ENCODE data around the gene SLC2A13.

The SLC2A13 gene

GRCh38 chr12:40015345-40015744 lies 90.5 kb downstream of the SLC2A13 start:
- Histone ChIP-seq H2BK120ac (ENCODE audit: insufficient read depth, low read length, poor library complexity) (no peak overlapping the region), H3K4me3 (ENCODE audit: low read depth, low read length) (no peak overlapping the region), H3K79me1 (ENCODE audit: low read length) (no peaks in the 10 kb centered on the region), H3K18ac (ENCODE audit: low read length) (no peak overlapping the region), H4K91ac (ENCODE audit: low read depth, low read length) (no peak overlapping the region), H2AK5ac (ENCODE audit: low read length) (no peak overlapping the region), H2BK12ac (ENCODE audit: low read length) (no peak overlapping the region), H4K12ac (ENCODE audit: low read depth, low read length) (no peak overlapping the region), H3K14ac (ENCODE audit: low read length) (no peak overlapping the region), H3K4me2 (ENCODE audit: low read length) (no peak overlapping the region), H3K23ac (ENCODE audit: low read length) (no peak overlapping the region), H3K9ac (ENCODE audit: low read length) (no peak overlapping the region), H3K79me2 (ENCODE audit: control insufficient read depth, insufficient read depth, low read length, poor library complexity) (no peaks in the 10 kb centered on the region), H3K4ac (ENCODE audit: low read depth, low read length) (no peak overlapping the region), H3K4me1 (ENCODE audit: control insufficient read depth in 1 of 2, insufficient read depth in 2 of 2, low read length in 2 of 2) (peaks cover 0 to 1% of the 10 kb centered on the region in 2 experiments), H2AFZ (ENCODE audit: insufficient read depth, low read length, poor library complexity) (no peak overlapping the region), H3K27me3 (ENCODE audit: insufficient read depth, low read length) (no peaks in the 10 kb centered on the region), H3K36me3 (ENCODE audit: control insufficient read depth in 1 of 2, insufficient read depth in 2 of 2, low read length in 2 of 2) (no peaks in the 10 kb centered on the region), H3K9me3 (ENCODE audit: insufficient read depth, low read depth, low read length) (no peaks in the 10 kb centered on the region), H4K8ac (ENCODE audit: low read depth, low read length) (no peak overlapping the region), H3K27ac (ENCODE audit: low read depth, low read length) (no peak overlapping the region), H2BK5ac (ENCODE audit: low read depth, low read length, poor library complexity) (no peak overlapping the region)
- DNase-seq = no peak
- no CpG with 5 or more reads among the region's 2 CpGs for WGBS (ENCODE audit: extremely low coverage, insufficient coverage, insufficient read length)

- Histone ChIP-seq H4K91ac (ENCODE audit: low read depth, low read length) (no peak overlapping the region), H3K4ac (ENCODE audit: low read depth, low read length) (no peak overlapping the region), H3K79me1 (ENCODE audit: low read length) (no peaks in the 10 kb centered on the region), H3K4me3 (ENCODE audit: low read depth, low read length) (no peak overlapping the region), H2AFZ (ENCODE audit: insufficient read depth, low read length, poor library complexity) (no peak overlapping the region), H4K12ac (ENCODE audit: low read depth, low read length) (no peak overlapping the region), H3K9me3 (ENCODE audit: insufficient read depth, low read depth, low read length) (no peaks in the 10 kb centered on the region), H3K79me2 (ENCODE audit: control insufficient read depth, insufficient read depth, low read length, poor library complexity) (no peaks in the 10 kb centered on the region), H3K23ac (ENCODE audit: low read length) (no peak overlapping the region), H3K4me2 (ENCODE audit: low read length) (no peak overlapping the region), H3K36me3 (ENCODE audit: control insufficient read depth in 1 of 2, insufficient read depth in 2 of 2, low read length in 2 of 2) (no peaks in the 10 kb centered on the region), H4K8ac (ENCODE audit: low read depth, low read length) (no peak overlapping the region), H2BK12ac (ENCODE audit: low read length) (no peak overlapping the region), H3K27me3 (ENCODE audit: insufficient read depth, low read length) (no peaks in the 10 kb centered on the region), H2AK5ac (ENCODE audit: low read length) (no peak overlapping the region), H3K18ac (ENCODE audit: low read length) (no peak overlapping the region), H3K14ac (ENCODE audit: low read length) (no peak overlapping the region), H2BK120ac (ENCODE audit: insufficient read depth, low read length, poor library complexity) (no peak overlapping the region), H3K9ac (ENCODE audit: low read length) (no peak overlapping the region), H3K27ac (ENCODE audit: low read depth, low read length) (no peak overlapping the region), H2BK5ac (ENCODE audit: low read depth, low read length, poor library complexity) (no peak overlapping the region), H3K4me1 (ENCODE audit: control insufficient read depth in 1 of 2, insufficient read depth in 2 of 2, low read length in 2 of 2) (peaks cover 0 to 1% of the 10 kb centered on the region in 2 experiments)
- WGBS (ENCODE audit: extremely low coverage, insufficient coverage, insufficient read length) = no CpG with 5 or more reads among the region's 2 CpGs
- DNase-seq = no peak
Observed at GRCh38 chr12:40013847-40014246, 92.0 kb downstream of the SLC2A13 start.

- no peak overlapping the region for H2BK120ac ChIP-seq (ENCODE audit: insufficient read depth, low read length, poor library complexity)
- no peak overlapping the region for H3K14ac ChIP-seq (ENCODE audit: low read length)
- no peaks in the 10 kb centered on the region for H3K79me2 ChIP-seq (ENCODE audit: control insufficient read depth, insufficient read depth, low read length, poor library complexity)
- peaks cover 0 to 1% of the 10 kb centered on the region in 2 experiments for H3K4me1 ChIP-seq (ENCODE audit: control insufficient read depth in 1 of 2, insufficient read depth in 2 of 2, low read length in 2 of 2)
- H3K36me3 ChIP-seq (ENCODE audit: control insufficient read depth in 1 of 2, insufficient read depth in 2 of 2, low read length in 2 of 2) = no peaks in the 10 kb centered on the region
- no peak overlapping the region for H3K27ac ChIP-seq (ENCODE audit: low read depth, low read length)
- H3K23ac ChIP-seq (ENCODE audit: low read length) = no peak overlapping the region
- H3K4me2 ChIP-seq (ENCODE audit: low read length) = no peak overlapping the region
- no peaks in the 10 kb centered on the region for H3K27me3 ChIP-seq (ENCODE audit: insufficient read depth, low read length)
- no CpG with 5 or more reads among the region's 1 CpG for WGBS (ENCODE audit: extremely low coverage, insufficient coverage, insufficient read length)
- no peak overlapping the region for H4K12ac ChIP-seq (ENCODE audit: low read depth, low read length)
- H2BK5ac ChIP-seq (ENCODE audit: low read depth, low read length, poor library complexity) = no peak overlapping the region
- no peak for DNase-seq
- H3K79me1 ChIP-seq (ENCODE audit: low read length) = no peaks in the 10 kb centered on the region
- no peak overlapping the region for H3K4me3 ChIP-seq (ENCODE audit: low read depth, low read length)
- no peak overlapping the region for H3K4ac ChIP-seq (ENCODE audit: low read depth, low read length)
- no peak overlapping the region for H4K8ac ChIP-seq (ENCODE audit: low read depth, low read length)
- no peaks in the 10 kb centered on the region for H3K9me3 ChIP-seq (ENCODE audit: insufficient read depth, low read depth, low read length)
- H3K18ac ChIP-seq (ENCODE audit: low read length) = no peak overlapping the region
- no peak overlapping the region for H2AK5ac ChIP-seq (ENCODE audit: low read length)
- no peak overlapping the region for H2BK12ac ChIP-seq (ENCODE audit: low read length)
- no peak overlapping the region for H4K91ac ChIP-seq (ENCODE audit: low read depth, low read length)
- no peak overlapping the region for H2AFZ ChIP-seq (ENCODE audit: insufficient read depth, low read length, poor library complexity)
- H3K9ac ChIP-seq (ENCODE audit: low read length) = no peak overlapping the region
Observed at GRCh38 chr12:40013292-40013691, 92.6 kb downstream of the SLC2A13 start.

- no peak overlapping the region for H2BK5ac ChIP-seq (ENCODE audit: low read depth, low read length, poor library complexity)
- no peak overlapping the region for H3K14ac ChIP-seq (ENCODE audit: low read length)
- H3K27ac ChIP-seq (ENCODE audit: low read depth, low read length) = no peak overlapping the region
- H2AK5ac ChIP-seq (ENCODE audit: low read length) = no peak overlapping the region
- H2AFZ ChIP-seq (ENCODE audit: insufficient read depth, low read length, poor library complexity) = no peak overlapping the region
- DNase-seq = no peak
- no peak overlapping the region for H2BK12ac ChIP-seq (ENCODE audit: low read length)
- no peak overlapping the region for H3K4ac ChIP-seq (ENCODE audit: low read depth, low read length)
- H3K27me3 ChIP-seq (ENCODE audit: insufficient read depth, low read length) = no peaks in the 10 kb centered on the region
- H2BK120ac ChIP-seq (ENCODE audit: insufficient read depth, low read length, poor library complexity) = no peak overlapping the region
- peaks cover 0 to 1% of the 10 kb centered on the region in 2 experiments for H3K4me1 ChIP-seq (ENCODE audit: control insufficient read depth in 1 of 2, insufficient read depth in 2 of 2, low read length in 2 of 2)
- no peak overlapping the region for H4K8ac ChIP-seq (ENCODE audit: low read depth, low read length)
- H3K9me3 ChIP-seq (ENCODE audit: insufficient read depth, low read depth, low read length) = no peaks in the 10 kb centered on the region
- no peak overlapping the region for H4K91ac ChIP-seq (ENCODE audit: low read depth, low read length)
- no peak overlapping the region for H4K12ac ChIP-seq (ENCODE audit: low read depth, low read length)
- H3K36me3 ChIP-seq (ENCODE audit: control insufficient read depth in 1 of 2, insufficient read depth in 2 of 2, low read length in 2 of 2) = no peaks in the 10 kb centered on the region
- H3K4me3 ChIP-seq (ENCODE audit: low read depth, low read length) = no peak overlapping the region
- no CpG with 5 or more reads among the region's 3 CpGs for WGBS (ENCODE audit: extremely low coverage, insufficient coverage, insufficient read length)
- no peak overlapping the region for H3K23ac ChIP-seq (ENCODE audit: low read length)
- H3K18ac ChIP-seq (ENCODE audit: low read length) = no peak overlapping the region
- H3K79me2 ChIP-seq (ENCODE audit: control insufficient read depth, insufficient read depth, low read length, poor library complexity) = no peaks in the 10 kb centered on the region
- no peak overlapping the region for H3K9ac ChIP-seq (ENCODE audit: low read length)
- no peaks in the 10 kb centered on the region for H3K79me1 ChIP-seq (ENCODE audit: low read length)
- no peak overlapping the region for H3K4me2 ChIP-seq (ENCODE audit: low read length)
Observed at GRCh38 chr12:40012711-40013110, 93.2 kb downstream of the SLC2A13 start.
